ENCODE measurements around the gene TMEM221. TPM values are rescaled to one million over a fixed set of nuclear protein-coding genes. Genes with fewer than 3 reads are reported as not detected.
A peak's percentile ranks its signal among the peaks of the same experiment; 100 is the strongest.

TMEM221 gene
- total RNA-seq, 1 donor from 2014 or later = 4.5 TPM

- H3K9me3 Mint-ChIP-seq (ENCODE audit: low read depth) = no peaks in the 10 kb centered on the region
These were observed 24.8 kb downstream of the TMEM221 start for GRCh38 chr19:17423429-17424208.

GRCh38 chr19:17421942-17422341 lies 26.5 kb downstream of the TMEM221 start:
- Mint-ChIP-seq H3K9me3 (ENCODE audit: low read depth) (no peaks in the 10 kb centered on the region), H3K4me3 (ENCODE audit: low read depth) (peak overlapping the region; percentile 19), H3K36me3 (ENCODE audit: insufficient read depth) (peaks cover 2% of the 10 kb centered on the region), H3K27ac (no peak overlapping the region), H3K4me1 (ENCODE audit: low read depth) (peaks cover 3% of the 10 kb centered on the region), H3K27me3 (no peaks in the 10 kb centered on the region)
- DNase-seq (ENCODE audit: low spot score, unreplicated experiment) = no peak
- TF ChIP-seq CTCF (IDR thresholded peaks at IDR 0.05; ENCODE audit: unreplicated experiment) = no peak

More at GRCh38 chr19:17423429-17424208, 24.8 kb downstream of the TMEM221 start:
- DNase-seq (ENCODE audit: low spot score, unreplicated experiment) = no peak
- no peak for TF ChIP-seq CTCF (IDR thresholded peaks at IDR 0.05; ENCODE audit: unreplicated experiment)
- Mint-ChIP-seq H3K27ac (no peak overlapping the region), H3K4me1 (ENCODE audit: low read depth) (peaks cover 3% of the 10 kb centered on the region), H3K36me3 (ENCODE audit: insufficient read depth) (peaks cover 2% of the 10 kb centered on the region), H3K27me3 (no peaks in the 10 kb centered on the region), H3K4me3 (ENCODE audit: low read depth) (no peak overlapping the region)

- Mint-ChIP-seq H3K4me1 (ENCODE audit: low read depth) (peaks cover 6% of the 10 kb centered on the region), H3K36me3 (ENCODE audit: insufficient read depth) (peaks cover 2% of the 10 kb centered on the region), H3K27ac (peak overlapping the region; percentile 71), H3K4me3 (ENCODE audit: low read depth) (peak overlapping the region; percentile 79), H3K27me3 (no peaks in the 10 kb centered on the region), H3K9me3 (ENCODE audit: low read depth) (no peaks in the 10 kb centered on the region)
- TF ChIP-seq CTCF (IDR thresholded peaks at IDR 0.05; ENCODE audit: unreplicated experiment) = peak; percentile 9
- DNase-seq (ENCODE audit: low spot score, unreplicated experiment) = peak; percentile 20
These were observed 28.0 kb downstream of the TMEM221 start for GRCh38 chr19:17420475-17420924.

- H3K4me1 Mint-ChIP-seq (ENCODE audit: low read depth) = peaks cover 12% of the 10 kb centered on the region
- peak; percentile 90 for DNase-seq (ENCODE audit: low spot score, unreplicated experiment)
- TF ChIP-seq CTCF (IDR thresholded peaks at IDR 0.05; ENCODE audit: unreplicated experiment) = no peak
These were observed 28.6 kb downstream of the TMEM221 start, which contains the start of gene MVB12A for GRCh38 chr19:17419621-17420474. Gene MVB12A (plus strand): TSS chr19:17420047. CDS start chr19:17420136, 89 bp downstream.

GRCh38 chr19:17419154-17419620 lies 29.3 kb downstream of the TMEM221 start:
- peak overlapping the region; percentile 96 for H3K27ac Mint-ChIP-seq
- peak overlapping the region; percentile 79 for H3K4me3 Mint-ChIP-seq (ENCODE audit: low read depth)
- H3K4me1 Mint-ChIP-seq (ENCODE audit: low read depth) = peaks cover 12% of the 10 kb centered on the region
- H3K27me3 Mint-ChIP-seq = no peaks in the 10 kb centered on the region
- H3K36me3 Mint-ChIP-seq (ENCODE audit: insufficient read depth) = peaks cover 2% of the 10 kb centered on the region
- H3K9me3 Mint-ChIP-seq (ENCODE audit: low read depth) = no peaks in the 10 kb centered on the region
- DNase-seq (ENCODE audit: low spot score, unreplicated experiment) = no peak
- TF ChIP-seq CTCF (IDR thresholded peaks at IDR 0.05; ENCODE audit: unreplicated experiment) = no peak

More at GRCh38 chr19:17419621-17420474, 28.6 kb downstream of the TMEM221 start, which contains the start of gene MVB12A:
- Mint-ChIP-seq H3K36me3 (ENCODE audit: insufficient read depth) (peaks cover 2% of the 10 kb centered on the region), H3K27me3 (no peaks in the 10 kb centered on the region), H3K27ac (peak within 1 kb of the TSS; percentile 96), H3K9me3 (ENCODE audit: low read depth) (no peaks in the 10 kb centered on the region), H3K4me3 (ENCODE audit: low read depth) (peak within 1 kb of the TSS; percentile 79)

Measured in progenitor cell of endocrine pancreas (in vitro differentiated cells).